K562 (cell line): ENCODE measurements around the gene ERGIC1. TPM values are rescaled to one million over a fixed set of nuclear protein-coding genes. Genes with fewer than 3 reads are reported as not detected.

Experiments used
- FOXM1 ChIP-seq, 2 experiments: fragments of 450-650 bp in 1 of 2; sonication (generic) in 1 of 2; formaldehyde crosslinking in 1 of 2; IDR thresholded peaks; 2 replicates each; pipeline versions ENCODE4 v1.6.1 to v1.9.0; 2017 to 2022; ENCODE audit warnings: low read depth in 2 of 2, mild to moderate bottlenecking in 2 of 2, missing genetic modification reagents in 1 of 2, moderate library complexity in 1 of 2
- NFE2 ChIP-seq: IDR thresholded peaks from 2 replicates; pipeline ENCODE4 v1.6.1; 2014; ENCODE audit warnings: antibody characterized with exemption, low read depth
- SRF ChIP-seq, 2 experiments: fragments of 250-450, 450-650 bp in 1 of 2; sonication (Bioruptor Pico) in 1 of 2; sonication (generic) in 1 of 2; formaldehyde crosslinking; IDR thresholded peaks; 2 replicates each; pipeline versions ENCODE4 v1.5.0 to v1.5.1; 2020 to 2022; ENCODE audit warnings: mild to moderate bottlenecking in 1 of 2, missing genetic modification reagents in 1 of 2
- TAF7 ChIP-seq: fragments of 450-650 bp; IDR thresholded peaks from 2 replicates; pipeline ENCODE4 v1.6.1; 2016; ENCODE audit warnings: missing genetic modification characterization, missing compliant biosample characterization
- ZNF134 ChIP-seq: fragments of 250-450 bp; sonication (Bioruptor Pico); conservative IDR thresholded peaks from 2 replicates; pipeline ENCODE4 v1.4.0; 2020
- ZNF232 ChIP-seq: sonication (generic); formaldehyde crosslinking; IDR thresholded peaks from 2 replicates; pipeline ENCODE4 v1.8.0; 2022; ENCODE audit warnings: mild to moderate bottlenecking, missing genetic modification reagents
- ZNF41 ChIP-seq: fragments of 250-450 bp; sonication (Bioruptor Pico); conservative IDR thresholded peaks from 2 replicates; pipeline ENCODE4 v1.4.0; 2020; ENCODE audit warnings: mild to moderate bottlenecking
- ZNF79 ChIP-seq: fragments of 250-450 bp; sonication (Bioruptor Pico); IDR thresholded peaks from 2 replicates; pipeline ENCODE4 v1.4.0; 2020; ENCODE audit warnings: low read depth, mild to moderate bottlenecking, moderate library complexity
- polyA plus RNA-seq, 8 experiments: library from polyadenylated mRNA; depleted of rRNA in 4 of 8; stranded (reverse) in 5 of 8; unstranded in 3 of 8; fragments of >200 nt; fragmentation: Nextera tagmentation in 2 of 8; fragmentation: Illumina TruSeq in 1 of 8; extraction: Ambion mirVana in 2 of 8; extraction: Trizol in 1 of 8; gene quantifications; 2 replicates each; pipeline versions ENCODE4 v1.2.1 to v1.2.3, GENCODE V29; 2011 to 2014; ENCODE audit warnings: inconsistent platforms in 1 of 8, missing spikeins in 1 of 8
- total RNA-seq, 7 experiments: library from RNA; depleted of rRNA in 6 of 7; stranded (reverse); fragments of >200 nt in 6 of 7; fragmentation: Illumina TruSeq in 2 of 7; extraction: Trizol in 2 of 7; gene quantifications; 2 replicates each; pipeline versions ENCODE4 v1.2.1 to v1.2.3, GENCODE V29; 2011 to 2021; ENCODE audit warnings: low replicate concordance in 1 of 7
- TF ChIP-seq, protein P1 (sequence below): sonication (generic); formaldehyde crosslinking; IDR thresholded peaks from 2 replicates; pipeline ENCODE4 v1.8.0; 2022; ENCODE audit warnings: mild to moderate bottlenecking, missing genetic modification reagents
- TF ChIP-seq, protein P2 (sequence below): fragments of 250-450 bp; sonication (Bioruptor Pico); IDR thresholded peaks from 2 replicates; pipeline ENCODE4 v1.8.0; 2021; ENCODE audit warnings: moderate library complexity, mild to moderate bottlenecking, inconsistent platforms
- TF ChIP-seq, protein P3 (sequence below): fragments of 150-350 bp; conservative IDR thresholded peaks from 2 replicates; pipeline ENCODE4 v1.6.1; 2014; ENCODE audit warnings: low read length

Gene ERGIC1
- total and polyA plus RNA-seq, 9 of the 15 experiments (the other 6 are each of a cell fraction or from before 2014, with no cell fraction given), result 5.5 to 68.4 (median 36.4) TPM

DNA sequence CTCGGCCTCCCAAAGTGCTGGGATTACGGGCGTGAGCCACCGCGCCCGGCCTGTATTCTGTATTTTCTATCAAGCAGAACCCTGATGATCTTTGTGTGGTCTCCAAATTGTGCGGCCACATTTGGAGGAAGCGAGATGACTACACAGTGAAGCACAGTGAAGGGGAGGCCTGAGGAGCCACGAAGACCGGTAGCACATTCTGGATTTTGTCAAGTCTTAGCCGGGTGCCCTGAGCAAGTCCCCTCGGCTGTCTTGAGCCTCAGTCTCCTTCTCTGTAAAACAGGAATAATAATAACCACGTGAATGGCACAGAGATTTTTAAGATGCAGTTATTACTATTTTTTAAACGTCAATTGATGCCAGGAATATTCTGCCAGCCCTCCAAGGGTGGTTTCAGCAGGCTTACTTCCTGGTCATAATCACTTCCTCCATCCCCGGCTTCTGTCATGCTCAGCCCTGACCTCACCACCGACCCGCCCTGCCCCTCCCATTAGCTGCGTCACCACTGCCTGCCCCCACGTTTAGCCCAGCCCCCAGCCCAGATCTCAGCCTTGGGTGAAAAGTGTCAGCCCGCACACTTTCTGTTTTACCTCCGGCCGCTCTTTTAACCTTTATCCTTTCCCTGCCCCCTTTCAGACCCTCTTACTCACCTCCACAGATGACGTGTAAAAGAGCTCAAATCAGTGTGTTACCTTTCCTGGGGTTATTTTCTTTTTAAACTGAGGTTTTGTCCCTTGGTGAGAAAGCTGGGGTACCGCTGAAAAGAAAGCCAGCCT is 27.0 kb upstream of the ERGIC1 start (continued):
- TF ChIP-seq, protein P1, sequence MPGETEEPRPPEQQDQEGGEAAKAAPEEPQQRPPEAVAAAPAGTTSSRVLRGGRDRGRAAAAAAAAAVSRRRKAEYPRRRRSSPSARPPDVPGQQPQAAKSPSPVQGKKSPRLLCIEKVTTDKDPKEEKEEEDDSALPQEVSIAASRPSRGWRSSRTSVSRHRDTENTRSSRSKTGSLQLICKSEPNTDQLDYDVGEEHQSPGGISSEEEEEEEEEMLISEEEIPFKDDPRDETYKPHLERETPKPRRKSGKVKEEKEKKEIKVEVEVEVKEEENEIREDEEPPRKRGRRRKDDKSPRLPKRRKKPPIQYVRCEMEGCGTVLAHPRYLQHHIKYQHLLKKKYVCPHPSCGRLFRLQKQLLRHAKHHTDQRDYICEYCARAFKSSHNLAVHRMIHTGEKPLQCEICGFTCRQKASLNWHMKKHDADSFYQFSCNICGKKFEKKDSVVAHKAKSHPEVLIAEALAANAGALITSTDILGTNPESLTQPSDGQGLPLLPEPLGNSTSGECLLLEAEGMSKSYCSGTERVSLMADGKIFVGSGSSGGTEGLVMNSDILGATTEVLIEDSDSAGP (CRISPR knock-in tag), result no peak
- TF ChIP-seq SRF (CRISPR knock-in tag; IDR thresholded peaks at IDR 0.05) (no peak), ZNF134 (CRISPR knock-in tag) (0 out of 2 replicates have a peak, but pooled peaks have one; percentile 51), TAF7 (tag) (peak; percentile 28; the same call in 1 of the 2 replicates), NFE2 (peak; percentile 79), FOXM1 (IDR thresholded peaks at IDR 0.05; ENCODE audit: low read depth) (no peak), FOXM1 (CRISPR knock-in tag; IDR thresholded peaks at IDR 0.05; ENCODE audit: low read depth) (no peak), ZNF232 (CRISPR knock-in tag) (no peak), ZNF41 (0 out of 2 replicates have a peak, but pooled peaks have one; percentile 27), ZNF79 (CRISPR knock-in tag) (no peak)
- TF ChIP-seq, protein P2, sequence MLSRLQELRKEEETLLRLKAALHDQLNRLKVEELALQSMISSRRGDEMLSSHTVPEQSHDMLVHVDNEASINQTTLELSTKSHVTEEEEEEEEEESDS (CRISPR knock-in tag), result no peak
- TF ChIP-seq, protein P3, sequence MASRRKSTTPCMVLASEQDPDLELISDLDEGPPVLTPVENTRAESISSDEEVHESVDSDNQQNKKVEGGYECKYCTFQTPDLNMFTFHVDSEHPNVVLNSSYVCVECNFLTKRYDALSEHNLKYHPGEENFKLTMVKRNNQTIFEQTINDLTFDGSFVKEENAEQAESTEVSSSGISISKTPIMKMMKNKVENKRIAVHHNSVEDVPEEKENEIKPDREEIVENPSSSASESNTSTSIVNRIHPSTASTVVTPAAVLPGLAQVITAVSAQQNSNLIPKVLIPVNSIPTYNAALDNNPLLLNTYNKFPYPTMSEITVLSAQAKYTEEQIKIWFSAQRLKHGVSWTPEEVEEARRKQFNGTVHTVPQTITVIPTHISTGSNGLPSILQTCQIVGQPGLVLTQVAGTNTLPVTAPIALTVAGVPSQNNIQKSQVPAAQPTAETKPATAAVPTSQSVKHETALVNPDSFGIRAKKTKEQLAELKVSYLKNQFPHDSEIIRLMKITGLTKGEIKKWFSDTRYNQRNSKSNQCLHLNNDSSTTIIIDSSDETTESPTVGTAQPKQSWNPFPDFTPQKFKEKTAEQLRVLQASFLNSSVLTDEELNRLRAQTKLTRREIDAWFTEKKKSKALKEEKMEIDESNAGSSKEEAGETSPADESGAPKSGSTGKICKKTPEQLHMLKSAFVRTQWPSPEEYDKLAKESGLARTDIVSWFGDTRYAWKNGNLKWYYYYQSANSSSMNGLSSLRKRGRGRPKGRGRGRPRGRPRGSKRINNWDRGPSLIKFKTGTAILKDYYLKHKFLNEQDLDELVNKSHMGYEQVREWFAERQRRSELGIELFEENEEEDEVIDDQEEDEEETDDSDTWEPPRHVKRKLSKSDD, result no peak
- TF ChIP-seq, all 486 proteins: peak for 121
